Head of caudate nucleus (tissue), 42 donors: ENCODE measurements around the gene CKMT2.
"Not testable (repeated sequence)": the region's sequence is repeated elsewhere in the genome, so short reads cannot be mapped to it uniquely, and the experiment has no call there.

Source experiments
- DNase-seq, 42 donors: peaks; one replicate each; pipeline versions ENCODE4 v3.0.0 to v3.0.0-alpha.2; 2020 to 2021; ENCODE audit warnings: mixed read lengths in 7 of 42
- intact Hi-C: fragments of 100-400 bp; cut with DNase I; formaldehyde crosslinking; loops from one replicate; pipeline ENCODE4 v1.15.0; 2022

CKMT2 gene

DNA sequence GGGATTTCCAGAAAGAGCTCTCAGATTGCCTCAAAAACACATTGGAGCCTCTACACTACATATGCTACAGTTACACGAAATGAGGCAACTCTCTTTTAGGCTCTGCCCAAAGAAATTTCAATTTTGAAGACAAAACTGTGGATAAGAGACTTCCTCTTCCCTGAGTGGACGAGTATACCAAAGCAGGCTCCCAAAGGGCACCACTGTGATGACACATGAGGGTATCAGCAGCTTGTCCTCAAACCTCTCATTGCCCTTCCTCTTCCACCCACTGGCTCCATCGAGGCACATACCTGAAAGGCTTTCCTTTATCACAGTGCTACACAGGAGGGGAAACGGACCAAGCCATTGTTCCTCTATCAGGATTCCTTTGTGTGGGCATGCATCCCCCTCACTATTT, 11.3 kb downstream of the CKMT2 start:
- intact Hi-C loops = no loop called here
- DNase-seq = no peak

GRCh38 chr5:81245871-81246235, 12.7 kb downstream of the CKMT2 start:
- no peak for DNase-seq
- intact Hi-C loops = no loop called here

GRCh38 chr5:81246697-81247096, 13.6 kb downstream of the CKMT2 start:
- intact Hi-C loops = no loop called here

GRCh38 chr5:81247441-81247972, 14.4 kb downstream of the CKMT2 start:
- intact Hi-C loops = no loop called here
- peak in 2 of 42 donors; percentile 19 to 43 for DNase-seq

More at GRCh38 chr5:81246697-81247096, 13.6 kb downstream of the CKMT2 start:
- no peak for DNase-seq

DNA sequence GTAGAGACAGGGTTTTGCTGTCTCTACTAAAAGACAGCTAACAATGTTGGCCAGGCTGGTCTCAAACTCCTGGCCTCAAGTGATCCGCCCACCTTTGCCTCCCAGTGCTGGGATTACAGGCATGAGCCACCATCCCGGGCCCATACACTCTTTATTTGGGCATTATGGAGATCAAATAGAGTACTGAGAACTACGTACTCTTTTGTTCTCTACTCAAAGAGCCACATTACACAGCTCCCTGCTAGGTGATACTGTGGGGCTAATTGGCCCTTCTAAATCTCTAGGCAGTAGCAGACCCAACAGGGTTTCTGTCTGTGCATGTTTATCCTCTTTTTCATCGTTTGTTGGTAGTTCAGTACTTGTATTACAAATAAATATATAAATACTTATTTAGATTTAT, 16.1 kb downstream of the CKMT2 start:
- DNase-seq = no peak
- intact Hi-C loops = no loop called here

DNA sequence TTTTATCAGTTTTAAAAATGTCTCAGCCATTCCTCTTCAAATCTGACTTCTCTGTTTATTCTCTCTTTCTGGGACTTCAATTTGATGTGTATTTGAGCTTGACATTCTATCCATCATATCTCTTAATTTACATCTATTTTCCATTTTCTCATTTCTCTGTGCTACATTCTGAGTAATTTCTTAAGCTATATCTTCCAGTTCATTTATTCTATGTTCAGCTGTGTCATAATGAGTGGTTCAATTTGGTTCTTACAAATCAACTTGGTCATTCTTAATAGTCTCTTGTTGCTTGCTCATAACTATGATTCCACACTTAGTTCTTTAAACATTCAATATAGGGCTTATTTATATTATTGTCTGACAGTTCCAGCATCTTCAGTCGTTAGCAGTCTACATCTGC, 16.9 kb downstream of the CKMT2 start:
- DNase-seq = no peak
- intact Hi-C loops = no loop called here

GRCh38 chr5:81251922-81252321, 18.8 kb downstream of the CKMT2 start:
- DNase-seq = no peak
- intact Hi-C loops = no loop called here

GRCh38 chr5:81252904-81253303, 19.8 kb downstream of the CKMT2 start:
- peak in 1 of 42 donors; percentile 17 for DNase-seq

DNA sequence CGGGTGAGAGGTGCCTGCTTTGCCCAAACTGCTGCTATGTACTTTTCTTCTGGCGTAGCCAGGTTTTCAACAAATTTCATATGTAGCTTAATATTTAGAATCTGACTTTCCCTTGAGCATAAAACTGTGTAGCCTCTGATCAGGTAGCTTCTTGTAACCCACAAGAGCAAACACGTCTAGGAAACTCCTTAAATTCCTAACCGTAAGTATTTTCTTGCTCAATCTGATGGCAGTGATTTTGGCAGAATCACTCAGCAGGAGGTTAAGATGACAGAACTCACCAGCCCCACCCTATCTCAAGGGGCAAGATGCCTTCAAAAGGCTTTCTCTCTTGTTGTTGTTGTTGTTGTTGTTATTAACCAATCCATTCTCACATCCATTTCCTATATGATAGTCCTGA, 20.8 kb downstream of the CKMT2 start:
- intact Hi-C loops = no loop called here
- DNase-seq = no peak

More at GRCh38 chr5:81252904-81253303, 19.8 kb downstream of the CKMT2 start:
- intact Hi-C loops = no loop called here

- intact Hi-C loops = no loop called here
- DNase-seq = no peak
Observed at GRCh38 chr5:81254886-81255559, 21.9 kb downstream of the CKMT2 start.

DNA sequence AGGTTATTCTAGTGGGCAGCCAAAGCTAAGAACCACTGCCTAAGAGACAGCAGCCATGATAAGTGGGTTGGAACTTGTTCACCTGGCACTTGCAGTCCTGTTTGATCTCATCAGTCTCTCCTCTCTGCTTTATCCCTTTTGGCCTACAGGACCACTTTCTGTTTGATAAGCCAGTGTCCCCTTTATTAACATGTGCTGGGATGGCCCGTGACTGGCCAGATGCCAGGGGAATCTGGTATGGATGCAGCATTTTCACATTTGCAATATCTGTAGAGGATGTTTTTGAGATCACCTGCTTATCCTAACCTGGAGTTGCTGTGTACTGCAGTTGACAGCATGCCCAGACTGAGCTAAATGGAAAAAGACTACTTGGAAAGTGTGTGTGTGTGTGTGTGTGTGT, 23.6 kb downstream of the CKMT2 start:
- intact Hi-C loops = no loop called here
- no peak for DNase-seq

DNA sequence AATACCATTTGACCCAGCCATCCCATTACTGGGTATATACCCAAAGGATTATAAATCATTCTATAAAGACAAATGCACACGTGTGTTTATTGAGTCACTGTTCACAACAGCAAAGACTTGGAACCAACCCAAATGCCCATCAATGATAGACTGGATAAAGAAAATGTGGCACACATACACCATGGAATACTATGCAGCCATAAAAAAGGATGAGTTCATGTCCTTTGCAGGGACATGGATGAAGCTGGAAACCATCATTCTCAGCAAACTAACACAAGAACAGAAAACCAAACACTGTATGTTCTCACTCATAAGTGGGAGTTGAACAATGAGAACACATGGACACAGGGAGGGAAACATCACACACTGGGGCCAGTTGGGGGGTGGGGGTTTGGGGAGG, 29.7 kb downstream of the CKMT2 start:
- DNase-seq, intact Hi-C loops: not testable (repeated sequence)

- intact Hi-C loops = no loop called here
- no peak for DNase-seq
Observed at GRCh38 chr5:81265101-81265500, 32.0 kb downstream of the CKMT2 start.

DNA sequence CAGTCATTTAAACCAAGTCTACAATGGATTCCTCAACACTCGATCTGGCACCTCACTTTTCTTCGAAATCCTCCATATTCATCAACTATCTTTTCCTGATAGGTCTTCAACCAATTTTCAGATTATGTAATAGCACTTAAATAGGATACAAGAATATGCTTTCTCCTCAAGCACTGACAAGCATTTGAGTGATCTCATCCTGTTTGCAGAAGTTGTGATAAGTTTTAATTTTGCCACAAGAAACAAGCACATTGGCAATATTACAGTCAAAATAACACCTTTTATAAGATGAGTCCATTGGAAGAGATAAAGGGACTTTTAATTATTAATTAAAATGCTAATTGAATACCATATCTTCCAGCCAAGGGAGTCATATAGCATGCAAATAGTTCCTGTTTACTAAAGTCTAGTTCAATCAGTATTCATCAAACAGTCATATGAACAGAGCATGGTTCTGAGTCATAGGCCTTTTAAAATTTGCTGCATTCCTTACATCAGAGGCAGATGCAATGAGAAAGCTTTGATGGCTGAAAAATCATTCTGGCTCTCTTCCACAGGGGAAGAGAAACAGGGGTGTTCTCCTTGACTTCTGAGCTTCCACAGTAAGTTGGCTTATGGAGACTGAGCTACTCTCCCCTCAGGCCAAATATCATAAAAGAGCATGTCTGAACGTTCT, 35.5 kb downstream of the CKMT2 start:
- intact Hi-C loops = no loop called here
- DNase-seq = no peak

GRCh38 chr5:81269751-81270393, 36.8 kb downstream of the CKMT2 start:
- no peak for DNase-seq
- intact Hi-C loops = no loop called here

- intact Hi-C loops = not testable (repeated sequence)
Observed at GRCh38 chr5:81270394-81271027, 37.4 kb downstream of the CKMT2 start.

DNA sequence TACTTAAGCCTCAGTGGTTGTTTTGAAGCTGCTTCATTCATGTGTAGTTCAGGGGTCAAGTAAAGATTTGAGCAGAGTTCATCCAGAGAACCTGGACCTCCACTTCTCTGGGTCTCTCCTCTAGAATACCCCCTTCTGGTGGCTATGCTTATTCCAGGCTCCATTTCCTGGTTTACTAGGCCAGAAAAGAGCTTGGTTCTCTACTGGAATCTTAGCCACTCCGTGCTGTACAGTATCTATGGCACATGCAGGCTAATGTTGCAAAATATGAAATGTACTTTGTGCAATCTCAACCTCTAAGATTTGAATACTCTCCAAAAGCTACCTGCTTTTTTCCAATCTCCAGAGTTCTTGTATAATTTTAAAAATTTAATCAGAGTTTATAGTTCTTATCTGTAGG, 50.9 kb downstream of the CKMT2 start:
- intact Hi-C loops = no loop called here
- no peak for DNase-seq

More at GRCh38 chr5:81270394-81271027, 37.4 kb downstream of the CKMT2 start:
- DNase-seq = not testable (repeated sequence)

DNA sequence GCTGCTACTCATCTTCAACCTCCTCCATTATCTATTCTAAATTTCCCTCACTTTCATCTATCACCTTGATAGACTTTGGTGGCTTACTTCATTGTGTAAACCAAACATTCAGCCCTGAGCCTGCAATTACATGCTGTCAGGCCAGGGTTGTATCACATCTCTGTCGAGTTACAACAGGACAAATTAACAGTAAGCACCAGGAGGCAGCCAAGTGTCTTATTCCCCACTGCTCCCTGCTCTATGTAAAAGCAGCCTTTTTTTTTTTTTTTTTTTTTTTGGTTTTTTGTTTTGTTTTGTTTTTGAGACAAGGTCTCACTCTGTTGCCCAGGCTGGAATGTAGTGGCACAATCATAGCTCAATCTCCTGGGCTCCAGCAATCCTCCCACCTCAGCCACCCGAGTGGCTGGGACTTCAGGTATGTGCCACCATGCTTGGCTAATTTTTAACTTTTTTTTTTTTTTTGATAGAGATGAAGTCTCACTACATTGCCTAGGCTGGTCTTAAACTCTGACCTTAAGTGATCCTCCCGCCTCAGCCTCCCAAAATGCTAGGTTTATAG, 53.0 kb downstream of the CKMT2 start:
- intact Hi-C loops = no loop called here
- DNase-seq = no peak

GRCh38 chr5:81288021-81288433, 54.9 kb downstream of the CKMT2 start:
- DNase-seq = no peak
- intact Hi-C loops = no loop called here
